Chondrocyte (in vitro differentiated cells): ENCODE data around the gene RAB11FIP3. TPM values are rescaled to one million over a fixed set of nuclear protein-coding genes. Genes with fewer than 3 reads are reported as not detected.
A peak's percentile ranks its signal among the peaks of the same experiment; 100 is the strongest.
"Not testable (repeated sequence)": the region's sequence is repeated elsewhere in the genome, so short reads cannot be mapped to it uniquely, and the experiment has no call there.

Experiments
- DNase-seq: peaks from one replicate; pipeline ENCODE4 v3.0.0; 2021; ENCODE audit warnings: mixed read lengths, low spot score
- H3K27ac Mint-ChIP-seq: one replicate; pipeline ENCODE4 v1.8.0; 2021; ENCODE audit warnings: mild to moderate bottlenecking, moderate library complexity, mixed read lengths; ENCODE audit not compliant: unreplicated experiment
- H3K27me3 Mint-ChIP-seq: 2 replicates; pipeline ENCODE4 v1.8.0; 2021; ENCODE audit warnings: low read depth, mixed read lengths
- H3K36me3 Mint-ChIP-seq: 2 replicates; pipeline ENCODE4 v1.8.0; 2021; ENCODE audit warnings: low read depth, mixed read lengths
- H3K4me1 Mint-ChIP-seq: 2 replicates; pipeline ENCODE4 v1.8.0; 2021; ENCODE audit warnings: low read depth, mild to moderate bottlenecking, mixed read lengths
- H3K4me3 Mint-ChIP-seq: one replicate; pipeline ENCODE4 v1.8.0; 2021; ENCODE audit warnings: mild to moderate bottlenecking, moderate library complexity, mixed read lengths; ENCODE audit not compliant: unreplicated experiment
- H3K9me3 Mint-ChIP-seq: 2 replicates; pipeline ENCODE4 v1.8.0; 2021; ENCODE audit warnings: low read depth, mixed read lengths
- long read RNA-seq: library from polyadenylated mRNA; stranded (forward); transcript quantifications from one replicate; pipeline ENCODE4 v2.0.0, GENCODE V29; 2021
- total RNA-seq: library from RNA; stranded (reverse); gene quantifications from 3 replicates; pipeline ENCODE4 v1.2.1, GENCODE V29; 2021
- TF ChIP-seq, protein P1 (sequence below): fragments of 200-600 bp; sonication (generic); IDR thresholded peaks from 2 replicates; pipeline ENCODE4 v1.5.0; 2021; ENCODE audit warnings: antibody characterized with exemption, mild to moderate bottlenecking, moderate library complexity

The RAB11FIP3 gene, protein sequence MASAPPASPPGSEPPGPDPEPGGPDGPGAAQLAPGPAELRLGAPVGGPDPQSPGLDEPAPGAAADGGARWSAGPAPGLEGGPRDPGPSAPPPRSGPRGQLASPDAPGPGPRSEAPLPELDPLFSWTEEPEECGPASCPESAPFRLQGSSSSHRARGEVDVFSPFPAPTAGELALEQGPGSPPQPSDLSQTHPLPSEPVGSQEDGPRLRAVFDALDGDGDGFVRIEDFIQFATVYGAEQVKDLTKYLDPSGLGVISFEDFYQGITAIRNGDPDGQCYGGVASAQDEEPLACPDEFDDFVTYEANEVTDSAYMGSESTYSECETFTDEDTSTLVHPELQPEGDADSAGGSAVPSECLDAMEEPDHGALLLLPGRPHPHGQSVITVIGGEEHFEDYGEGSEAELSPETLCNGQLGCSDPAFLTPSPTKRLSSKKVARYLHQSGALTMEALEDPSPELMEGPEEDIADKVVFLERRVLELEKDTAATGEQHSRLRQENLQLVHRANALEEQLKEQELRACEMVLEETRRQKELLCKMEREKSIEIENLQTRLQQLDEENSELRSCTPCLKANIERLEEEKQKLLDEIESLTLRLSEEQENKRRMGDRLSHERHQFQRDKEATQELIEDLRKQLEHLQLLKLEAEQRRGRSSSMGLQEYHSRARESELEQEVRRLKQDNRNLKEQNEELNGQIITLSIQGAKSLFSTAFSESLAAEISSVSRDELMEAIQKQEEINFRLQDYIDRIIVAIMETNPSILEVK
- 41.9 to 52.4 TPM (median 45.1 TPM) in 3 replicates for total RNA-seq
- long read RNA-seq, full-length matches to known transcripts, result 50 of 78 reads
- long read RNA-seq, partial matches to known transcripts, result 16 of 78 reads
- long read RNA-seq, other reads (novel, unspliced or antisense), result 12 of 78 reads

DNA sequence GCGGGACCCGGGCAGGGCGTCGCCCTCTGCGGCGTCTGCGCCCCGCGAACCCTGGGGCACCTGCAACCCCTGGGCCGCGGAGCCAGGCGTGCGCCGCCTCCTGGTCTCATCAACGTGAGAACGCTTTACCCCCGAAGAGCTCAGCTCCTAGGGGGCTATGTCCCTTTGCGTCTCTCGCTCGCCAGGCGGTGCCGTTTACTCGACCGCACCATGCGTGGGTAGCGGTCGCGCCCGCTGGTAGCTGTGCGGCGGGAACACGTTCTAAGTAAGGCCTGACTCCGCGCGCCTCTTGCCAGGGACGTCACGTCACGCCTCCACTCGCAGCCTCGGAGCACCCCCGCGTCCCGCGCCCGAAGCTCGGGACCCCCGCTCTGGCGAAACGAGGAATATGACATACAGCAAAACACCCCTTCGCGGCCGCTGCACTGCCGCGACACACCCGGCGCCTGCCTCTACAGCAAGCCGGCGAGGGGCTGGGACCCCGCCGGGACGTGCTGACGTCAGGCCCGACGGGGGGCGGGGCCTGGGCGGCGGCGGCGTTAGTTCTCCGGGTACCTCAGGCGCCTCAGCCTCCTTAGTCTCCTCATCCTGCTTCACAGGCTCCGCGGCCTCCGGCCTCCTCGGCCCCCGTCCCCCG, at the start of gene RAB11FIP3:
Gene RAB11FIP3 (plus strand): TSS at position 568 of the 637 bp plus-strand sequence. CDS start 358 bp downstream, outside the sequence.
- H3K27ac Mint-ChIP-seq, result peak within 1 kb of the TSS; percentile 99
- no peaks in the 10 kb centered on the region for H3K27me3 Mint-ChIP-seq
- H3K4me3 Mint-ChIP-seq, result peak within 1 kb of the TSS; percentile 76
- peak; percentile 95 for DNase-seq
- TF ChIP-seq, protein P1, sequence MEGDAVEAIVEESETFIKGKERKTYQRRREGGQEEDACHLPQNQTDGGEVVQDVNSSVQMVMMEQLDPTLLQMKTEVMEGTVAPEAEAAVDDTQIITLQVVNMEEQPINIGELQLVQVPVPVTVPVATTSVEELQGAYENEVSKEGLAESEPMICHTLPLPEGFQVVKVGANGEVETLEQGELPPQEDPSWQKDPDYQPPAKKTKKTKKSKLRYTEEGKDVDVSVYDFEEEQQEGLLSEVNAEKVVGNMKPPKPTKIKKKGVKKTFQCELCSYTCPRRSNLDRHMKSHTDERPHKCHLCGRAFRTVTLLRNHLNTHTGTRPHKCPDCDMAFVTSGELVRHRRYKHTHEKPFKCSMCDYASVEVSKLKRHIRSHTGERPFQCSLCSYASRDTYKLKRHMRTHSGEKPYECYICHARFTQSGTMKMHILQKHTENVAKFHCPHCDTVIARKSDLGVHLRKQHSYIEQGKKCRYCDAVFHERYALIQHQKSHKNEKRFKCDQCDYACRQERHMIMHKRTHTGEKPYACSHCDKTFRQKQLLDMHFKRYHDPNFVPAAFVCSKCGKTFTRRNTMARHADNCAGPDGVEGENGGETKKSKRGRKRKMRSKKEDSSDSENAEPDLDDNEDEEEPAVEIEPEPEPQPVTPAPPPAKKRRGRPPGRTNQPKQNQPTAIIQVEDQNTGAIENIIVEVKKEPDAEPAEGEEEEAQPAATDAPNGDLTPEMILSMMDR, result peak; percentile 68
- H3K4me1 Mint-ChIP-seq, result peaks cover 38% of the 10 kb centered on the region
- no peaks in the 10 kb centered on the region for H3K36me3 Mint-ChIP-seq
- no peaks in the 10 kb centered on the region for H3K9me3 Mint-ChIP-seq

DNA sequence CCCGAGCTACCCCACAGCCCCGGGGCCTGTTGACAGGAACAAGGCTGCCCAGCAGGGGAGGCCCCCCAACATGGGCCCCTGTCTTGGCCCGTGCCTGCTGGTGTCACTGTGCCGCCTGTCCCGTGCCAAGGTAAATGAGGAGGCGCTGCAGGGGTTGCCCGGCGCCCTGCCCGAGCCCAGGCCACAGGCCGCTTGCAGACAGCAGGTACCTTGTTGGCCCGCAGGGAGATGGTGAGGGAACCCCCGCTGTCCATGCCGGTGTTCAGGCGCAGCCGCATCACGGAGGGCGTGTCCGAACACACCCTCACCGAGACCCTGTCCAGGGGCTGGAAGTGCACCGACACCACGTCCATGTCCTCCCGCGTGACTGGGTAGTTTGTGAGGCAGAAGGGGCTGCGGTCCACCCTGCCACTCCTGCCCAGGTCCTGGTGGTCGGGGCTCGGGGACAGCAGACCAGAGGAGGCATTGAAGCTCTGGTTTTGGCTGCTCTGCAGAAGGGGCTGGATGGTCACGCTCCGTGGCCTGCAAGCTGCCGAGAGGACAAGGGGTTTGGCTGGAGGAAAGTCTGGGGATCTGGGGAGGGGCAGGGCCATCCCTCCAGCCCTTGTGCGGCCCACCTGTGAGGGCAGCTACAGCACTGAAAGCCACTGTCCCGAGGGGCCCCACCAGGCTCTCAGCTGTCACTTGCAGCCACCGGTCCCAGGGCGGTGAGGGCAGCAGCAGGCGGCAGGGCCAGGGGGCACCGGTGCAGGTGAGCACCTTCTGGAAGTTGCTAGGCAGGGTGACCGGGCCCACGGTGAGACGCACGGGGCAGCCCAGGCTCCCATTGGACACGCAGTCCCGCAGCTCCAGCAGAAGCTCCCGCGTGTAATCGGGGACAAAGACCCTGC, 49.3 kb upstream of the RAB11FIP3 start:
- Mint-ChIP-seq H3K27me3 (no peaks in the 10 kb centered on the region), H3K4me3 (no peak overlapping the region), H3K9me3 (no peaks in the 10 kb centered on the region), H3K36me3 (peaks cover 5% of the 10 kb centered on the region), H3K27ac (no peak overlapping the region), H3K4me1 (peaks cover 6% of the 10 kb centered on the region)
- TF ChIP-seq, protein P1, result no peak
- DNase-seq, result peak; percentile 92

DNA sequence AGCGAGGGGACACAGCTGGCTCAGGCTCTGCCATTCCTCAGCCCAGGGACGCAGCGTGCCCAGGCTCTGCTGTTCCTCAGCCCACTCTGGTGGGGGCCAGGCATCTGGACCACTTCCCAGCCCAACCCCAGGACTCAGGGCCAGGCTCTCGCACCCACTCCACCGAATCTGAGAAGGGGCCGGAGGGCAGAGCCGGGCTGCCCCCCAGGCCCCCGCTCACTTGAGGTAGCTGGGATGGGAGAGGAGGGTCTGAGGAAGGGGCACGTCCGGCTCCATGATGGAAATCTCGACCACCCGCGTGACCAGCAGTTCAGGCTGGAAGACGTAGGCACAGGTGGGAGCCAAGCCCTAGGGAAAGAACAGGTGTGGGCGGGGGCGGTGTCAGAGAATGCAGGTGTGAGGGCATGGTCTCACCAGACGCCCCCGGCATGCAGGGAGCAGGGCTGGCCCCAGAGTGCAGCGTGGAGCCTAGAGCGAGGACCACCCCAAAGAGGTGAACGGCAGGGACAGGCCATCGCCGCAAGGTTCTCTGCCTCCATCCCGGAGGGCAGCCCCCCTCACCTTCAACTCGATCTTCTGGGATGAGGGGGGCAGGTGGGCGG, 48.5 kb upstream of the RAB11FIP3 start:
- H3K4me1 Mint-ChIP-seq, result peaks cover 6% of the 10 kb centered on the region
- TF ChIP-seq, protein P1, result no peak
- H3K27me3 Mint-ChIP-seq, result no peaks in the 10 kb centered on the region
- no peak overlapping the region for H3K27ac Mint-ChIP-seq
- H3K4me3 Mint-ChIP-seq, result no peak overlapping the region
- H3K36me3 Mint-ChIP-seq, result peaks cover 5% of the 10 kb centered on the region
- no peaks in the 10 kb centered on the region for H3K9me3 Mint-ChIP-seq
- peak; percentile 86 for DNase-seq

DNA sequence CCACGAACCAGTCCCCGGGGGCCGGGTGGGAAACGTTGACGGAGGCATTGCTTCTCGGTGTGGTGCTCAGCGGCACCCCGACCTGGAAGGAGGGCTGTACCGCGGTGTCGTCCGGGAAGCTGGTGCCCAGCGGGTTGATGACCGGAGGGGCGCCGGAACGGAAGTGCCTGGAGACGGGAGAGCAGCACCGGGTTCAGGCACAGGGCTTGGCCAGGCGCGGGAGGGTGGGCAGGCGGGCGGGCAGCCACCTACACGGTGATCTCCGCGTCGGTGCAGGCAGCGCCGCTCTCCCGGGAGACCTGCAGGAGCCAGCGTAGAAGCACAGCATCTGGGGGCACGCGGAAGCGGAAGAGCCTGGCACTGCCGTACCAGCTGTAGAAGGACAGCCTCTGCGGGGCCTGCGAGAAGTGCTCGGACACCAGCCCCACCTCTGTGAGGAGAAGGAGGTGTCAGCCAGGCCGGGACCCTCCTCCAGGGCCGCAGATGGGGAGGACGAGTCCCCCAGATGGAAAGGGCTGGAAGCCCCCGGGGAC, 48.0 kb upstream of the RAB11FIP3 start:
- no peaks in the 10 kb centered on the region for H3K27me3 Mint-ChIP-seq
- H3K4me1 Mint-ChIP-seq, result peaks cover 8% of the 10 kb centered on the region
- peak; percentile 92 for DNase-seq
- peaks cover 5% of the 10 kb centered on the region for H3K36me3 Mint-ChIP-seq
- no peaks in the 10 kb centered on the region for H3K9me3 Mint-ChIP-seq
- no peak overlapping the region for H3K27ac Mint-ChIP-seq
- H3K4me3 Mint-ChIP-seq, result no peak overlapping the region
- TF ChIP-seq, protein P1, result no peak

- H3K36me3 Mint-ChIP-seq, H3K4me3 Mint-ChIP-seq, H3K9me3 Mint-ChIP-seq: not testable (repeated sequence)
These were observed 47.2 kb upstream of the RAB11FIP3 start for GRCh38 chr16:378113-378820.

More at GRCh38 chr16:378113-378820, 47.2 kb upstream of the RAB11FIP3 start:
- H3K27ac Mint-ChIP-seq, H3K27me3 Mint-ChIP-seq, DNase-seq: not testable (repeated sequence)
- H3K4me1 Mint-ChIP-seq, result peaks cover 16% of the 10 kb centered on the region
